Panc1 (cell line): ENCODE results near the gene FAM83G. TPM values are rescaled to one million over a fixed set of nuclear protein-coding genes. Genes with fewer than 3 reads are reported as not detected.

Source experiments
- ATAC-seq: fragments of 200-7000 bp; cut with Tn5 transposase; 2 replicates; pipeline ENCODE4 v1.9.1; 2020; ENCODE audit warnings: mild to moderate bottlenecking, moderate library complexity
- BruUV-seq: library from RNA; stranded (reverse); fragments of 400-500 nt; replicated peaks from 2 replicates; lab custom pipeline; 2021; lab: Mats Ljungman, UMichigan
- CTCF ChIA-PET: fragments of 300-600 bp; sonication (Branson Sonifier 250); formaldehyde crosslinking; loops from one replicate; lab custom pipeline; 2022; ENCODE audit warnings: antibody characterized with exemption; lab: Charles Lee
- POLR2A ChIA-PET: fragments of 300-600 bp; sonication (Branson Sonifier 250); formaldehyde crosslinking; loops from one replicate; lab custom pipeline; 2022; ENCODE audit warnings: antibody characterized with exemption; lab: Charles Lee
- DNase-seq: peaks from one replicate; pipeline ENCODE4 v3.0.0-alpha.2; 2010; ENCODE audit warnings: low read depth, low spot score
- H3K27ac ChIP-seq: 2 replicates; pipeline ENCODE4 v1.5.1; 2011; ENCODE audit warnings: mild to moderate bottlenecking, low read length, inconsistent platforms
- H3K27me3 ChIP-seq: fragments of 200-500 bp; sonication (Bioruptor generic); 2 replicates; pipeline ENCODE4 v1.6.0; 2014; ENCODE audit warnings: low read length, inconsistent platforms; ENCODE audit not compliant: control insufficient read depth, insufficient read depth
- H3K36me3 ChIP-seq: fragments of 200-500 bp; sonication (Bioruptor generic); 2 replicates; pipeline ENCODE4 v1.5.1; 2014; ENCODE audit warnings: inconsistent platforms, mild to moderate bottlenecking, low read length, moderate library complexity; ENCODE audit not compliant: control insufficient read depth, insufficient read depth
- H3K4me1 ChIP-seq: 2 replicates; pipeline ENCODE4 v1.5.1; 2011; ENCODE audit warnings: inconsistent platforms, mild to moderate bottlenecking, low read length, moderate library complexity; ENCODE audit not compliant: control insufficient read depth, insufficient read depth
- H3K4me3 ChIP-seq, 2 experiments: 2 replicates each; pipeline ENCODE4 v1.5.1; 2011 to 2012; ENCODE audit warnings: low read depth in 2 of 2, low read length in 2 of 2, mild to moderate bottlenecking in 2 of 2, inconsistent platforms in 1 of 2, moderate library complexity in 1 of 2
- H3K9me3 ChIP-seq: fragments of 200-500 bp; sonication (Bioruptor generic); 2 replicates; pipeline ENCODE4 v1.5.1; 2014; ENCODE audit warnings: low read depth, mild to moderate bottlenecking, inconsistent platforms, low read length, moderate library complexity; ENCODE audit not compliant: control insufficient read depth, insufficient read depth
- POLR2AphosphoS5 ChIP-seq: IDR thresholded peaks from 2 replicates; pipeline ENCODE4 v1.6.1; 2012; ENCODE audit warnings: mild to moderate bottlenecking, low read depth, low read length, moderate library complexity
- SIN3A ChIP-seq: IDR thresholded peaks from 2 replicates; pipeline ENCODE4 v1.6.1; 2012; ENCODE audit warnings: low read depth, mild to moderate bottlenecking, low read length, moderate library complexity, borderline replicate concordance; ENCODE audit not compliant: insufficient read depth
- TCF7L2 ChIP-seq: IDR thresholded peaks from 2 replicates; pipeline ENCODE4 v1.6.1; 2011; ENCODE audit warnings: mild to moderate bottlenecking, low read depth, low read length, inconsistent platforms
- in situ Hi-C: cut with HindIII; loops from 2 replicates; pipeline ENCODE4 v1.10.0; 2016; ENCODE audit warnings: low sequenced_read_pairs, low pct_unique_long_range_greater_than_20kb
- intact Hi-C: fragments of 100-400 bp; cut with micrococcal nuclease; formaldehyde crosslinking; loops from one replicate; pipeline ENCODE4 v1.10.0; 2022; ENCODE audit not compliant: unreplicated experiment
- total RNA-seq: library from RNA; stranded (reverse); gene quantifications from one replicate; pipeline ENCODE4 v1.2.1, GENCODE V29; 2021; ENCODE audit not compliant: unreplicated experiment
- TF ChIP-seq, protein P1 (sequence below): fragments of 450-650 bp; IDR thresholded peaks from 2 replicates; pipeline ENCODE4 v1.5.1; 2017; ENCODE audit warnings: mild to moderate bottlenecking
- TF ChIP-seq, protein P2 (sequence below), 2 experiments: IDR thresholded peaks; 2 replicates each; pipeline ENCODE4 v1.6.1; 2011 to 2012; ENCODE audit warnings: low read depth in 2 of 2, control low read depth in 1 of 2, low read length in 1 of 2, mild to moderate bottlenecking in 1 of 2, moderate library complexity in 1 of 2; ENCODE audit not compliant: insufficient read depth in 1 of 2

The FAM83G gene
- total RNA-seq, 1 experiment from 2014 or later = 17.3 TPM

DNA sequence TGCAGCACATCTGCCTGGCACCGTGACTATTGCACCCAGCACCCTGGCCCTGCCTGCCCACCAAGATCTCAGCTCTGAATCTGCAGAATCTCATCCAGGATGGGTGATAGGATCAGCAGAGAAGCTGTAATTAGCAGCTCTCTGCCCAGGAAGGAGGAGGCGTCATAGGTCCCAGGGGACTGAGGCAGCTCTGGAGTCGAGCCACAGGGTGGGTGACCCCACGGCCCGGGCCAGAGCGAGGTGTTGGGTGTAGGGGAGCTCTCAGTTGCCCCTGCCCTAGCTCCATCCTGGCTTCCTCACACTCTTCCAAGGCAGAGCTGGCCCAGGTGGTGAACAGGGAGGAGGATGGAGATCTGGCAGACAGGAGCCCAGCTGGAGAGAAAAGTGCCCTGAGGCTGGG lies 18.2 kb upstream of the FAM83G start:
- Histone ChIP-seq H3K36me3 (no peaks in the 10 kb centered on the region), H3K27me3 (no peaks in the 10 kb centered on the region), H3K9me3 (no peaks in the 10 kb centered on the region), H3K4me1 (no peaks in the 10 kb centered on the region), H3K4me3 (no peak overlapping the region), H3K27ac (no peak overlapping the region)
- ATAC-seq (no peak), DNase-seq (no peak)
- no peak for TF ChIP-seq SIN3A
- TF ChIP-seq, protein P1, sequence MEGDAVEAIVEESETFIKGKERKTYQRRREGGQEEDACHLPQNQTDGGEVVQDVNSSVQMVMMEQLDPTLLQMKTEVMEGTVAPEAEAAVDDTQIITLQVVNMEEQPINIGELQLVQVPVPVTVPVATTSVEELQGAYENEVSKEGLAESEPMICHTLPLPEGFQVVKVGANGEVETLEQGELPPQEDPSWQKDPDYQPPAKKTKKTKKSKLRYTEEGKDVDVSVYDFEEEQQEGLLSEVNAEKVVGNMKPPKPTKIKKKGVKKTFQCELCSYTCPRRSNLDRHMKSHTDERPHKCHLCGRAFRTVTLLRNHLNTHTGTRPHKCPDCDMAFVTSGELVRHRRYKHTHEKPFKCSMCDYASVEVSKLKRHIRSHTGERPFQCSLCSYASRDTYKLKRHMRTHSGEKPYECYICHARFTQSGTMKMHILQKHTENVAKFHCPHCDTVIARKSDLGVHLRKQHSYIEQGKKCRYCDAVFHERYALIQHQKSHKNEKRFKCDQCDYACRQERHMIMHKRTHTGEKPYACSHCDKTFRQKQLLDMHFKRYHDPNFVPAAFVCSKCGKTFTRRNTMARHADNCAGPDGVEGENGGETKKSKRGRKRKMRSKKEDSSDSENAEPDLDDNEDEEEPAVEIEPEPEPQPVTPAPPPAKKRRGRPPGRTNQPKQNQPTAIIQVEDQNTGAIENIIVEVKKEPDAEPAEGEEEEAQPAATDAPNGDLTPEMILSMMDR = no peak
- TF ChIP-seq, protein P2, sequence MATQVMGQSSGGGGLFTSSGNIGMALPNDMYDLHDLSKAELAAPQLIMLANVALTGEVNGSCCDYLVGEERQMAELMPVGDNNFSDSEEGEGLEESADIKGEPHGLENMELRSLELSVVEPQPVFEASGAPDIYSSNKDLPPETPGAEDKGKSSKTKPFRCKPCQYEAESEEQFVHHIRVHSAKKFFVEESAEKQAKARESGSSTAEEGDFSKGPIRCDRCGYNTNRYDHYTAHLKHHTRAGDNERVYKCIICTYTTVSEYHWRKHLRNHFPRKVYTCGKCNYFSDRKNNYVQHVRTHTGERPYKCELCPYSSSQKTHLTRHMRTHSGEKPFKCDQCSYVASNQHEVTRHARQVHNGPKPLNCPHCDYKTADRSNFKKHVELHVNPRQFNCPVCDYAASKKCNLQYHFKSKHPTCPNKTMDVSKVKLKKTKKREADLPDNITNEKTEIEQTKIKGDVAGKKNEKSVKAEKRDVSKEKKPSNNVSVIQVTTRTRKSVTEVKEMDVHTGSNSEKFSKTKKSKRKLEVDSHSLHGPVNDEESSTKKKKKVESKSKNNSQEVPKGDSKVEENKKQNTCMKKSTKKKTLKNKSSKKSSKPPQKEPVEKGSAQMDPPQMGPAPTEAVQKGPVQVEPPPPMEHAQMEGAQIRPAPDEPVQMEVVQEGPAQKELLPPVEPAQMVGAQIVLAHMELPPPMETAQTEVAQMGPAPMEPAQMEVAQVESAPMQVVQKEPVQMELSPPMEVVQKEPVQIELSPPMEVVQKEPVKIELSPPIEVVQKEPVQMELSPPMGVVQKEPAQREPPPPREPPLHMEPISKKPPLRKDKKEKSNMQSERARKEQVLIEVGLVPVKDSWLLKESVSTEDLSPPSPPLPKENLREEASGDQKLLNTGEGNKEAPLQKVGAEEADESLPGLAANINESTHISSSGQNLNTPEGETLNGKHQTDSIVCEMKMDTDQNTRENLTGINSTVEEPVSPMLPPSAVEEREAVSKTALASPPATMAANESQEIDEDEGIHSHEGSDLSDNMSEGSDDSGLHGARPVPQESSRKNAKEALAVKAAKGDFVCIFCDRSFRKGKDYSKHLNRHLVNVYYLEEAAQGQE (IDR thresholded peaks at IDR 0.05; ENCODE audit: insufficient read depth in 1 of 2, low read depth in 2 of 2, low read length in 1 of 2) = no peak
- no peak for TF ChIP-seq TCF7L2
- no peak for TF ChIP-seq POLR2AphosphoS5
- intact Hi-C loops = no loop called here
- POLR2A ChIA-PET = interaction anchor here (0.8 kb wide), 1 partner anchor 20 kb away, joined by 3 read pairs; no protein-coding TSS in a partner anchor
- CTCF ChIA-PET = interaction anchor here (1.5 kb wide), 1 partner anchor 61 kb away, joined by 3 read pairs; no protein-coding TSS in a partner anchor
- in situ Hi-C loops = no loop called here
- BruUV-seq = no TSS peak

DNA sequence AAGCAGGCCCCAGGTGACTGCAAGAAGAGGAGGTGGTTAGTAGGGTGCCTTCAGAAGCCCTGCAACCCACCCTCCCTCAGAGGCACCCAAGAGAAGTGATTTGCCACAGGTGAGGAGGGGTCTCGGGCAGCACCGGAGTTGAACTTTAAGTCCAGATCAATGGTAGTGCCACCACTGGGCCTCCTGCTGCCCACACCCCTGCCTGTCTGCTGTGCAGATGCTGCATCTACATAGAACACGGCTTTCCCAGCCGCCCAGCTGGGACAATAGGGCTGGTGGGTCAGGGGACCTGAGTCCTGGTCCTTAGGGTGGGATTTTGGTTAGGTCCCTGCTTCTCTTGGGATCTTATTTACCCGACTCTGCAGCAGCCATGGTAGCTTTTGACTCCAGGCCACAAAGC lies 17.6 kb upstream of the FAM83G start:
- Histone ChIP-seq H3K36me3 (no peaks in the 10 kb centered on the region), H3K4me1 (no peaks in the 10 kb centered on the region), H3K27ac (no peak overlapping the region), H3K9me3 (no peaks in the 10 kb centered on the region), H3K4me3 (no peak overlapping the region), H3K27me3 (no peaks in the 10 kb centered on the region)
- no peak for TF ChIP-seq TCF7L2
- no peak for TF ChIP-seq POLR2AphosphoS5
- TF ChIP-seq, protein P1 = no peak
- TF ChIP-seq, protein P2 (IDR thresholded peaks at IDR 0.05; ENCODE audit: insufficient read depth in 1 of 2, low read depth in 2 of 2, low read length in 1 of 2) = no peak
- TF ChIP-seq SIN3A = no peak
- no peak for ATAC-seq
- DNase-seq = no peak
- ChIA-PET CTCF (interaction anchor here (1.5 kb wide), 1 partner anchor 60 kb away, joined by 3 read pairs; no protein-coding TSS in a partner anchor), POLR2A (no interaction called here)
- no TSS peak for BruUV-seq
- intact Hi-C loops (no loop called here), in situ Hi-C loops (no loop called here)
